HG03025 (cell line): ENCODE measurements around the gene XIRP2.
A peak's percentile ranks its signal among the peaks of the same experiment; 100 is the strongest.

Experiments used
- ATAC-seq: cut with Tn5 transposase; IDR thresholded peaks from one replicate; pipeline ENCODE4 v1.9.1; 2021; ENCODE audit warnings: mild to moderate bottlenecking, moderate library complexity; ENCODE audit not compliant: unreplicated experiment, low FRiP score

The XIRP2 gene

GRCh38 chr2:167271932-167272331, 383.7 kb downstream of the XIRP2 start:
- ATAC-seq = no peak

- no peak for ATAC-seq
Observed at GRCh38 chr2:167275046-167275445, 386.8 kb downstream of the XIRP2 start.

- no peak for ATAC-seq
Observed at GRCh38 chr2:167279810-167280209, 391.5 kb downstream of the XIRP2 start.

- ATAC-seq = no peak
Observed at GRCh38 chr2:167287212-167287611, 398.9 kb downstream of the XIRP2 start.

GRCh38 chr2:167289651-167290410, 401.6 kb downstream of the XIRP2 start:
- ATAC-seq = no peak

- peak; percentile 100 for ATAC-seq
Observed at GRCh38 chr2:167292430-167293171, 404.3 kb downstream of the XIRP2 start, which contains the start of gene B3GALT1. Gene B3GALT1, plus strand, starts transcription at chr2:167293001.

- peak; percentile 7 for ATAC-seq
Observed at GRCh38 chr2:167293172-167293781, 405.0 kb downstream of the XIRP2 start.

- no peak for ATAC-seq
Observed at GRCh38 chr2:167293943-167294775, 405.9 kb downstream of the XIRP2 start.

- ATAC-seq = no peak
Observed at GRCh38 chr2:167294776-167295140, 406.5 kb downstream of the XIRP2 start.

- no peak for ATAC-seq
Observed at GRCh38 chr2:167297292-167297691, 409.0 kb downstream of the XIRP2 start.

GRCh38 chr2:167298017-167298416, 409.7 kb downstream of the XIRP2 start:
- no peak for ATAC-seq
